Activated naive CD8-positive, alpha-beta T cell treated with anti-CD3 and anti-CD28 coated beads, Interleukin-2, amount 10 ng/mL, durations not matched to agents 7 days and 5 days (primary cell): ENCODE measurements around the gene UBE2I. TPM values are rescaled to one million over a fixed set of nuclear protein-coding genes. Genes with fewer than 3 reads are reported as not detected.

Source experiments
- ATAC-seq: fragments of 150-1000 bp; cut with Tn5 transposase; one replicate; pipeline ENCODE4 v1.10.0; 2021; ENCODE audit warnings: low read depth, moderate library complexity
- POLR2A ChIA-PET: fragments of 350-600 bp; sonication (Branson Sonifier 250); formaldehyde crosslinking; loops from one replicate; lab custom pipeline; 2021; ENCODE audit warnings: antibody characterized with exemption; lab: Charles Lee
- DNase-seq: peaks from one replicate; pipeline ENCODE4 v3.0.0; 2021
- H3K27ac Mint-ChIP-seq: one replicate; pipeline ENCODE4 v1.8.0; 2022; ENCODE audit warnings: mild to moderate bottlenecking, mixed read lengths
- H3K27me3 Mint-ChIP-seq: one replicate; pipeline ENCODE4 v1.8.0; 2022; ENCODE audit warnings: mild to moderate bottlenecking, moderate library complexity, mixed read lengths
- H3K36me3 Mint-ChIP-seq: one replicate; pipeline ENCODE4 v1.8.0; 2021; ENCODE audit warnings: mild to moderate bottlenecking, mixed read lengths
- H3K4me1 Mint-ChIP-seq: one replicate; pipeline ENCODE4 v1.8.0; 2021; ENCODE audit warnings: mixed read lengths
- H3K4me3 Mint-ChIP-seq: one replicate; pipeline ENCODE4 v1.8.0; 2022; ENCODE audit warnings: mild to moderate bottlenecking, moderate library complexity, mixed read lengths
- H3K9me3 Mint-ChIP-seq: one replicate; pipeline ENCODE4 v1.8.0; 2021; ENCODE audit warnings: mixed read lengths
- total RNA-seq, 2 experiments: library from RNA; stranded (reverse); gene quantifications; one replicate each; pipeline ENCODE4 v1.2.3, GENCODE V29; 2021

Gene UBE2I
- total RNA-seq, 2 experiments from 2014 or later, result 211 to 232 TPM

- no peak overlapping the region for H3K4me3 Mint-ChIP-seq
- DNase-seq, result no peak
- ATAC-seq, result no peak
- H3K4me1 Mint-ChIP-seq, result peaks cover 8% of the 10 kb centered on the region
- peaks cover 19% of the 10 kb centered on the region for H3K36me3 Mint-ChIP-seq
- H3K9me3 Mint-ChIP-seq, result no peaks in the 10 kb centered on the region
- H3K27ac Mint-ChIP-seq, result no peak overlapping the region
- no peaks in the 10 kb centered on the region for H3K27me3 Mint-ChIP-seq
- POLR2A ChIA-PET, result interaction anchor here (1.3 to 1.5 kb wide), 2 partner anchors 17 to 27 kb away, joined by 4 to 7 read pairs; no protein-coding TSS in a partner anchor
These were observed 6.6 kb downstream of the UBE2I start for GRCh38 chr16:1316033-1316405.

- POLR2A ChIA-PET, result interaction anchor here (1.5 kb wide), 1 partner anchor 25 kb away, joined by 7 read pairs; no protein-coding TSS in a partner anchor
- Mint-ChIP-seq H3K9me3 (no peaks in the 10 kb centered on the region), H3K27me3 (no peaks in the 10 kb centered on the region), H3K27ac (no peak overlapping the region), H3K36me3 (peaks cover 19% of the 10 kb centered on the region), H3K4me3 (no peak overlapping the region), H3K4me1 (peaks cover 3% of the 10 kb centered on the region)
- no peak for DNase-seq
- ATAC-seq, result no peak
These were observed 8.2 kb downstream of the UBE2I start for GRCh38 chr16:1317479-1318267.

- POLR2A ChIA-PET, result no interaction called here
- no peak for DNase-seq
- Mint-ChIP-seq H3K27me3 (no peaks in the 10 kb centered on the region), H3K27ac (no peak overlapping the region), H3K4me3 (no peak overlapping the region), H3K36me3 (peaks cover 19% of the 10 kb centered on the region), H3K9me3 (no peaks in the 10 kb centered on the region), H3K4me1 (no peaks in the 10 kb centered on the region)
- no peak for ATAC-seq
These were observed 8.8 kb downstream of the UBE2I start for GRCh38 chr16:1318268-1318545.

GRCh38 chr16:1319041-1319440, 9.6 kb downstream of the UBE2I start:
- peaks cover 19% of the 10 kb centered on the region for H3K36me3 Mint-ChIP-seq
- DNase-seq (no peak), ATAC-seq (no peak)
- POLR2A ChIA-PET, result interaction anchor here (0.6 kb wide), 1 partner anchor 102 kb away, joined by 4 read pairs; no protein-coding TSS in a partner anchor
- no peak overlapping the region for H3K27ac Mint-ChIP-seq
- no peak overlapping the region for H3K4me3 Mint-ChIP-seq
- H3K9me3 Mint-ChIP-seq, result no peaks in the 10 kb centered on the region
- no peaks in the 10 kb centered on the region for H3K27me3 Mint-ChIP-seq
- no peaks in the 10 kb centered on the region for H3K4me1 Mint-ChIP-seq

GRCh38 chr16:1320097-1320496, 10.7 kb downstream of the UBE2I start:
- H3K27me3 Mint-ChIP-seq, result no peaks in the 10 kb centered on the region
- peaks cover 19% of the 10 kb centered on the region for H3K36me3 Mint-ChIP-seq
- H3K9me3 Mint-ChIP-seq, result no peaks in the 10 kb centered on the region
- H3K27ac Mint-ChIP-seq, result no peak overlapping the region
- no peak overlapping the region for H3K4me3 Mint-ChIP-seq
- POLR2A ChIA-PET, result no interaction called here
- DNase-seq, result no peak
- ATAC-seq, result no peak
- no peaks in the 10 kb centered on the region for H3K4me1 Mint-ChIP-seq

GRCh38 chr16:1320658-1321240, 11.3 kb downstream of the UBE2I start:
- DNase-seq (no peak), ATAC-seq (no peak)
- H3K9me3 Mint-ChIP-seq, result no peaks in the 10 kb centered on the region
- H3K27ac Mint-ChIP-seq, result no peak overlapping the region
- no peak overlapping the region for H3K4me3 Mint-ChIP-seq
- POLR2A ChIA-PET, result no interaction called here
- peaks cover 17% of the 10 kb centered on the region for H3K36me3 Mint-ChIP-seq
- H3K27me3 Mint-ChIP-seq, result no peaks in the 10 kb centered on the region
- H3K4me1 Mint-ChIP-seq, result no peaks in the 10 kb centered on the region

- Mint-ChIP-seq H3K4me3 (no peak overlapping the region), H3K9me3 (no peaks in the 10 kb centered on the region), H3K27ac (no peak overlapping the region), H3K4me1 (no peaks in the 10 kb centered on the region), H3K27me3 (no peaks in the 10 kb centered on the region), H3K36me3 (peaks cover 17% of the 10 kb centered on the region)
- POLR2A ChIA-PET, result no interaction called here
- DNase-seq (no peak), ATAC-seq (no peak)
These were observed 13.0 kb downstream of the UBE2I start for GRCh38 chr16:1322407-1322806.

- POLR2A ChIA-PET, result no interaction called here
- DNase-seq, result no peak
- Mint-ChIP-seq H3K36me3 (peaks cover 8% of the 10 kb centered on the region), H3K27ac (no peak overlapping the region), H3K9me3 (no peaks in the 10 kb centered on the region), H3K4me3 (no peak overlapping the region), H3K27me3 (no peaks in the 10 kb centered on the region), H3K4me1 (no peaks in the 10 kb centered on the region)
- ATAC-seq, result no peak
These were observed 14.1 kb downstream of the UBE2I start for GRCh38 chr16:1323296-1324239.

- ATAC-seq (no peak), DNase-seq (no peak)
- no peaks in the 10 kb centered on the region for H3K4me1 Mint-ChIP-seq
- H3K36me3 Mint-ChIP-seq, result peaks cover 6% of the 10 kb centered on the region
- H3K27ac Mint-ChIP-seq, result no peak overlapping the region
- no peaks in the 10 kb centered on the region for H3K27me3 Mint-ChIP-seq
- H3K4me3 Mint-ChIP-seq, result no peak overlapping the region
- no peaks in the 10 kb centered on the region for H3K9me3 Mint-ChIP-seq
- POLR2A ChIA-PET, result no interaction called here
These were observed 14.9 kb downstream of the UBE2I start for GRCh38 chr16:1324286-1324826.

GRCh38 chr16:1325261-1325660, 15.8 kb downstream of the UBE2I start:
- H3K4me1 Mint-ChIP-seq, result no peaks in the 10 kb centered on the region
- no peak overlapping the region for H3K27ac Mint-ChIP-seq
- no peak for DNase-seq
- no peak for ATAC-seq
- peaks cover 2% of the 10 kb centered on the region for H3K36me3 Mint-ChIP-seq
- H3K9me3 Mint-ChIP-seq, result no peaks in the 10 kb centered on the region
- POLR2A ChIA-PET, result no interaction called here
- no peak overlapping the region for H3K4me3 Mint-ChIP-seq
- H3K27me3 Mint-ChIP-seq, result no peaks in the 10 kb centered on the region

- no peak overlapping the region for H3K4me3 Mint-ChIP-seq
- no peaks in the 10 kb centered on the region for H3K9me3 Mint-ChIP-seq
- H3K4me1 Mint-ChIP-seq, result no peaks in the 10 kb centered on the region
- POLR2A ChIA-PET, result no interaction called here
- peak; percentile 28 for ATAC-seq
- H3K27ac Mint-ChIP-seq, result no peak overlapping the region
- H3K36me3 Mint-ChIP-seq, result peaks cover 2% of the 10 kb centered on the region
- no peaks in the 10 kb centered on the region for H3K27me3 Mint-ChIP-seq
- DNase-seq, result no peak
These were observed 16.4 kb downstream of the UBE2I start for GRCh38 chr16:1325673-1326371.

GRCh38 chr16:1326391-1326790, 17.0 kb downstream of the UBE2I start:
- Mint-ChIP-seq H3K27ac (no peak overlapping the region), H3K9me3 (no peaks in the 10 kb centered on the region), H3K4me3 (no peak overlapping the region), H3K4me1 (no peaks in the 10 kb centered on the region), H3K27me3 (peaks cover 2% of the 10 kb centered on the region), H3K36me3 (no peaks in the 10 kb centered on the region)
- POLR2A ChIA-PET, result no interaction called here
- DNase-seq, result no peak
- ATAC-seq, result no peak
